Activated CD8-positive, alpha-beta memory T cell treated with anti-CD3 and anti-CD28 coated beads for 36 hours (primary cell): ENCODE measurements around the gene CASZ1. TPM values are rescaled to one million over a fixed set of nuclear protein-coding genes. Genes with fewer than 3 reads are reported as not detected.

ENCODE experiments used
- CTCF ChIA-PET: fragments of 350-600 bp; sonication (Branson Sonifier 250); formaldehyde crosslinking; loops from one replicate; lab custom pipeline; 2021; ENCODE audit warnings: antibody characterized with exemption; lab: Charles Lee
- POLR2A ChIA-PET: fragments of 350-600 bp; sonication (Branson Sonifier 250); formaldehyde crosslinking; loops from one replicate; lab custom pipeline; 2021; ENCODE audit warnings: antibody characterized with exemption; lab: Charles Lee
- total RNA-seq, 2 experiments: library from RNA; stranded (reverse); gene quantifications; one replicate each; pipeline ENCODE4 v1.2.3, GENCODE V29; 2021

CASZ1 gene
- total RNA-seq, 2 experiments from 2014 or later = 2.4 to 3.7 TPM

- ChIA-PET CTCF (no interaction called here), POLR2A (no interaction called here)
Observed at GRCh38 chr1:10800778-10801177, 4.3 kb upstream of the CASZ1 start.

GRCh38 chr1:10799726-10800125, 3.3 kb upstream of the CASZ1 start:
- ChIA-PET CTCF (no interaction called here), POLR2A (no interaction called here)

GRCh38 chr1:10795276-10796021, 997 bp downstream of the CASZ1 start:
- ChIA-PET POLR2A (no interaction called here), CTCF (no interaction called here)

GRCh38 chr1:10794724-10795275, 1.6 kb downstream of the CASZ1 start:
- ChIA-PET CTCF (no interaction called here), POLR2A (no interaction called here)

GRCh38 chr1:10793129-10793651, 3.3 kb downstream of the CASZ1 start:
- ChIA-PET POLR2A (no interaction called here), CTCF (interaction anchor here (0.6 to 1.0 kb wide), 3 partner anchors 53 to 572 kb away, joined by 3 read pairs; no protein-coding TSS in a partner anchor)

- CTCF ChIA-PET = interaction anchor here (0.7 kb wide), 1 partner anchor 10 kb away, joined by 3 read pairs; no protein-coding TSS in a partner anchor
- POLR2A ChIA-PET = no interaction called here
Observed at GRCh38 chr1:10791105-10791951, 5.1 kb downstream of the CASZ1 start.

- ChIA-PET POLR2A (no interaction called here), CTCF (no interaction called here)
Observed at GRCh38 chr1:10789803-10790702, 6.4 kb downstream of the CASZ1 start.

GRCh38 chr1:10789047-10789791, 7.2 kb downstream of the CASZ1 start:
- ChIA-PET POLR2A (no interaction called here), CTCF (no interaction called here)

- ChIA-PET CTCF (interaction anchor here (0.6 kb wide), 1 partner anchor 475 kb away, joined by 5 read pairs; no protein-coding TSS in a partner anchor), POLR2A (no interaction called here)
Observed at GRCh38 chr1:10788592-10789006, 7.8 kb downstream of the CASZ1 start.

- POLR2A ChIA-PET = no interaction called here
- CTCF ChIA-PET = interaction anchor here (1.2 kb wide), 1 partner anchor 10 kb away, joined by 3 read pairs; no protein-coding TSS in a partner anchor
Observed at GRCh38 chr1:10787286-10787685, 9.2 kb downstream of the CASZ1 start.

GRCh38 chr1:10785728-10786638, 10.5 kb downstream of the CASZ1 start:
- POLR2A ChIA-PET = no interaction called here

GRCh38 chr1:10784998-10785727, 11.3 kb downstream of the CASZ1 start:
- POLR2A ChIA-PET = no interaction called here
- CTCF ChIA-PET = no interaction called here

More at GRCh38 chr1:10785728-10786638, 10.5 kb downstream of the CASZ1 start:
- CTCF ChIA-PET = no interaction called here

GRCh38 chr1:10782491-10783244, 13.8 kb downstream of the CASZ1 start:
- CTCF ChIA-PET = no interaction called here
- POLR2A ChIA-PET = no interaction called here

- ChIA-PET CTCF (interaction anchor here (0.6 kb wide), 1 partner anchor 10 kb away, joined by 3 read pairs; no protein-coding TSS in a partner anchor), POLR2A (no interaction called here)
Observed at GRCh38 chr1:10781137-10781536, 15.3 kb downstream of the CASZ1 start.

GRCh38 chr1:10779841-10780240, 16.6 kb downstream of the CASZ1 start:
- CTCF ChIA-PET = no interaction called here
- POLR2A ChIA-PET = no interaction called here

- POLR2A ChIA-PET = no interaction called here
- CTCF ChIA-PET = no interaction called here
Observed at GRCh38 chr1:10779201-10779600, 17.2 kb downstream of the CASZ1 start.
